Mucosa of descending colon (tissue), 3 donors: ENCODE measurements around the gene NT5C1A. TPM values are rescaled to one million over a fixed set of nuclear protein-coding genes. Genes with fewer than 3 reads are reported as not detected.

Experiments used
- ATAC-seq: fragments of 200-7000 bp; cut with Tn5 transposase; one replicate; pipeline ENCODE4 v1.9.1; 2020; ENCODE audit warnings: mild to moderate bottlenecking, moderate library complexity
- DNase-seq, 3 donors: peaks; one replicate each; pipeline ENCODE4 v3.0.0-alpha.2; 2020
- H3K36me3 ChIP-seq: fragments of 200-600 bp; one replicate; pipeline ENCODE4 v1.8.0; 2021; ENCODE audit warnings: low read depth, mild to moderate bottlenecking
- H3K4me1 ChIP-seq: fragments of 200-600 bp; one replicate; pipeline ENCODE4 v1.8.0; 2021; ENCODE audit warnings: low read depth, mild to moderate bottlenecking
- H3K4me3 ChIP-seq: fragments of 200-600 bp; one replicate; pipeline ENCODE4 v1.8.0; 2021; ENCODE audit warnings: mild to moderate bottlenecking
- H3K9me3 ChIP-seq: fragments of 200-600 bp; one replicate; pipeline ENCODE4 v1.8.0; 2021; ENCODE audit warnings: mild to moderate bottlenecking
- intact Hi-C, 2 donors: fragments of 100-400 bp; cut with DNase I in 1 of 2; cut with micrococcal nuclease in 1 of 2; formaldehyde crosslinking; loops; one replicate each; pipeline versions ENCODE4 v1.11.0 to v1.11.1; 2022; cut with DNase I, micrococcal nuclease
- total RNA-seq, 3 donors: library from RNA; stranded (reverse); fragmentation: NEBNext Ultra II Directional in 2 of 3; extraction: Animal tissue kit (Norgen Biotek cat#: 25700) in 2 of 3; gene quantifications; one replicate each; pipeline versions ENCODE4 v1.2.1 to v1.2.4, GENCODE V29; 2021 to 2023
- TF ChIP-seq, protein P1 (sequence below): fragments of 200-600 bp; IDR thresholded peaks from one replicate; pipeline ENCODE4 v1.8.0; 2022; ENCODE audit warnings: antibody characterized with exemption, mild to moderate bottlenecking
- donor health status: DM: no; HTN: no; CAD: no; lungs with moderate emphysema.
- donor health status: DM: no; HTN: no; CAD: no.
- donor health status: DM: no; HTN: yes; CAD: no.

Gene NT5C1A
- total RNA-seq, 3 donors from 2014 or later: 0.27 TPM; not detected in 2

DNA sequence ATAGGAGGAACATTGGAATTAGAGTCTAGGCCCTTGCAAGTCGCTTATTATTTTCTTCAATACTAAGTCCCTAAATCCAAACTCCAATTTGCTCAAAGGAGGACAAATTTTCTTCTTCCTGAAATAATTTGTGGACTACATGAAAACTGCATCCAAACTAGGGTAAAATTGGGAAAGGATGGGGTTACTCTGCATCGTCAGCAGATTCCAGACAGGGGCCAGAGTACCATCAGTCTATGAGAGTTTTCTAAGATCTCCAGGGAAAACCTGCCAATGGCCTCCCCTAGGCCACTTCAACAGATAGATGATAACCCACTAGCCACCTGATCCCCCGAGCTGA, 33.0 kb downstream of the NT5C1A start:
- Histone ChIP-seq H3K4me3 (no peak overlapping the region), H3K4me1 (peaks cover 4% of the 10 kb centered on the region), H3K36me3 (no peaks in the 10 kb centered on the region), H3K9me3 (no peaks in the 10 kb centered on the region)
- TF ChIP-seq, protein P1, sequence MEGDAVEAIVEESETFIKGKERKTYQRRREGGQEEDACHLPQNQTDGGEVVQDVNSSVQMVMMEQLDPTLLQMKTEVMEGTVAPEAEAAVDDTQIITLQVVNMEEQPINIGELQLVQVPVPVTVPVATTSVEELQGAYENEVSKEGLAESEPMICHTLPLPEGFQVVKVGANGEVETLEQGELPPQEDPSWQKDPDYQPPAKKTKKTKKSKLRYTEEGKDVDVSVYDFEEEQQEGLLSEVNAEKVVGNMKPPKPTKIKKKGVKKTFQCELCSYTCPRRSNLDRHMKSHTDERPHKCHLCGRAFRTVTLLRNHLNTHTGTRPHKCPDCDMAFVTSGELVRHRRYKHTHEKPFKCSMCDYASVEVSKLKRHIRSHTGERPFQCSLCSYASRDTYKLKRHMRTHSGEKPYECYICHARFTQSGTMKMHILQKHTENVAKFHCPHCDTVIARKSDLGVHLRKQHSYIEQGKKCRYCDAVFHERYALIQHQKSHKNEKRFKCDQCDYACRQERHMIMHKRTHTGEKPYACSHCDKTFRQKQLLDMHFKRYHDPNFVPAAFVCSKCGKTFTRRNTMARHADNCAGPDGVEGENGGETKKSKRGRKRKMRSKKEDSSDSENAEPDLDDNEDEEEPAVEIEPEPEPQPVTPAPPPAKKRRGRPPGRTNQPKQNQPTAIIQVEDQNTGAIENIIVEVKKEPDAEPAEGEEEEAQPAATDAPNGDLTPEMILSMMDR: no peak
- intact Hi-C loops: no loop called here
- ATAC-seq (no peak), DNase-seq (no peak)

DNA sequence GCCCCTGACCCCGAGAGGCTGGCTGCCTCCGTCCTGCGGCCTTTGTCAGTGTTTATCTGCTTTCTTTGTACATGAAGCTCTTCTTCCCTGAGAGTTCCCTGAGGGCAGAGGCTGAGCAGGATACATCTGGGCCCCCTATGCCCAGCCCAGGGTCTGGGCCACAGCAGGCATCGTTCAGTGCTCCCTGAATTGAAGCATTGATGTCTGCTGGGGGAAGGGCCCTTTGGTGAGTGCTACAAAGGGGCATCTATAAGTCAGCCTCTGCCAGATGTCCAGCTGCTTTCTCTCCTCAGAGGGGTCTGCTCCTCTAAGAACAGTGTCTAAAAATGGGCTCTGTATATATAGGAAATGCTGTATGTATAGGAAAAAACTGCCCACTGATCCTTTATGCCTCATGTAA, 34.5 kb downstream of the NT5C1A start:
- Histone ChIP-seq H3K36me3 (no peaks in the 10 kb centered on the region), H3K9me3 (no peaks in the 10 kb centered on the region), H3K4me3 (no peak overlapping the region), H3K4me1 (peaks cover 4% of the 10 kb centered on the region)
- intact Hi-C loops: no loop called here
- DNase-seq (no peak), ATAC-seq (no peak)
- TF ChIP-seq, protein P1: no peak

DNA sequence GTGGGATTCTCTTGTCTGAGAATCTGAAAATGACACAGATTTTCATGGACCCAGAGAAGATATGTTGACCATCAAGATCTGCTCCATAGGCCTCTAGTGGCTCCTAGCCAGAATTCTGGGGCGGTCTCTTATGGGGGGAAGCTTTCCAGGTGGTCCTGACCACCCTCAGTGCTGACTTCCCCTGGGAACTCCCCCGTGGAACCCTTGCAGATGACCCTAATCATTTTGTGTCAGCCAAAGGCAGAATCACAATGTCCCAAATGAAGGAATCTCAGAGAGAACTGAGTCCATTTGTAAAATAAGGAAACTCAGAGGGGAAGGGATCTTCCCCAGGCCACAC, 36.1 kb downstream of the NT5C1A start:
- Histone ChIP-seq H3K9me3 (no peaks in the 10 kb centered on the region), H3K4me1 (peaks cover 4% of the 10 kb centered on the region), H3K4me3 (no peak overlapping the region), H3K36me3 (no peaks in the 10 kb centered on the region)
- TF ChIP-seq, protein P1: no peak
- ATAC-seq (no peak), DNase-seq (no peak)
- intact Hi-C loops: no loop called here

DNA sequence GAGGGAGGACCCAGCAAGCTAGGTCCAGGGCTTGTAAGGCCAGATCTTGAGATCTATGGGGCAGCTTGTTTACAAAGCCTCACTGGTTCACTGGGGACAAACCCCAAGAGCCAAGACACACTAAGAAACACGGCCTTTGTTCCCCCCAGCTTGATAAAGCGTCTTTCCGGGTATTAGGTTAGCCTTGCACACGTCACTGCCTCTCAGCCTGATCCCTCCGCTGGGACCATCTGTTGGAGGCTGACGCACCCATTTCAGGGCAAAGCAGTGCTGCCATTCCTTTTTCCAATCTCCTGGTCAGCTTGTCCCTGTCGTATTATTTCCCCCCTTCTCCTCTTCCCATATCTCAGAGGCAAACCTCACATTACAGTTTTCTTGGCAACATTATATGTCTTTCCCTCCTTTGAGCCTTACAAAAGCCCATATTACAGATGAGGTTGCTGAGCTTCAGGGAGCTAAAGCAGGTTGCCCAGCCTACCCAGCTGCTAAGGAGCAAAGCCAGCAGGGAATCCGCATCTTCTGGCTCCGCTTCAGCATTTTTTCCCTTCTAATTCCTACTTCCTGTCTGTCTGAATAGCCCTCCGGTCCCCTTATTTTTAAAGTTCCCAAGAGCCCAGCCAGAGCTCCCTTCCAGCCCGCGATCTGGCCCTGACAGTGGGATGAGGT, 36.6 kb downstream of the NT5C1A start:
- Histone ChIP-seq H3K4me3 (no peak overlapping the region), H3K9me3 (no peaks in the 10 kb centered on the region), H3K36me3 (no peaks in the 10 kb centered on the region), H3K4me1 (peaks cover 4% of the 10 kb centered on the region)
- TF ChIP-seq, protein P1: no peak
- ATAC-seq (no peak), DNase-seq (no peak)
- intact Hi-C loops: no loop called here

DNA sequence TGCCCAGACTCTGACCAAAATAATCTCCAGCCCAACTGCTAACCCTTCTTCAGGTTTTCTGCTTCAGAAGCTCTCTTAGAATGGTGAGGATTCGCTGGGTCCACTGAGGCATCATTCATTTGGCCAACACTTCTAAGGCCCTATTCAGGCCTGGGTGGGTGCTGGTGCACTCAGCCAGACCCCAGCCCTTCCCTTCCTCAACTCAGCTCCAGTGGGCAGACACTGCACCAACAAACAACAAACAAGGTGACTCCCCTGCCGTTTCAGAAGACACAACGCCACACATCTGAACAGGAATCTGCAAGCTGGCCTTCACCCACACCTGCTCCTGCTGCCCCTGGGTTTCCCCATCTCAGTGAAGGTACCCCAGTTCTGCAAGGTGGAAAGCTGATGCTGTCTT, 38.5 kb downstream of the NT5C1A start:
- no peak overlapping the region for H3K4me3 ChIP-seq
- DNase-seq: no peak
- TF ChIP-seq, protein P1: no peak

More for the DNA sequence above, 38.5 kb downstream of the NT5C1A start:
- intact Hi-C loops: no loop called here
- Histone ChIP-seq H3K4me1 (no peaks in the 10 kb centered on the region), H3K9me3 (no peaks in the 10 kb centered on the region), H3K36me3 (no peaks in the 10 kb centered on the region)
- ATAC-seq: no peak
